ENCODE results near the gene PLSCR3.

Gene PLSCR3

DNA sequence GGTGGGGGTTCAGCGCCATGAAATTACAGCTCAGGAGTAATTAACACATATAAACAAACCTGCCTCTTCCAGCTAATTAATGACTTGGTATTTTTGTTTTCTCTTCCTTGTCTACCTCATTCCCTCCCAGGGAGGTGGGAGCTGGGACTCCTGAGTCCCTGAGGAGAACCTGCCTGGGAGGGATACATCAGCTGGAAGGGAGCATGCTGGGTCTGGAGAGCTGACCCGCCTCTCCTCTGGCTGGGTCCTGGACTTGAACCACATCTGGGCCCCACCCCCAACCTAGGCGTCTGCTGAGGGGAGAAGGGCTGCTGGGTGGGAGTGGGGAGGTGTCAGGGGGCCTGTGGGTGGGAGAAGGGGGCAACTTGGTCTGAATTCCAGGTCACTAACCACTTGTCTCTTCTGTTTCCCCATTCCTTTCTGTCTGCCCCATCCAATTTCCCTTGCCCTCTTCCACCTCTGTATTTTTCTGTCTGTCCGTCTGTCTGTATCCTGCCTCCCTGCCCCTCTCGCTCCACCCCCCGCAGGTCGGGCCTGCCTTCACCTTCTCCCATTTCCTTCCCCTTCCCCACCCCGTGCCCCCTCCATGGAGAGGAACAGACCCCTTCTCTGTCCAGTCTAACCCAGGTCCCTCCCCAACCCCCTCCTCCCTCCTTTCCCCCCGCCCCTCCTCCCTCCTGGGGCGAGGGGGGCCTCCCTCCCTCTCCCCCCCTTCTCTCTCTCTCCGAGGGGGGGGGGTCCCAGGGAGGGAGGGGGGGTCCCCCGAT, 13.3 kb upstream of the PLSCR3 start, which contains the start of gene NLGN2:
Gene NLGN2, plus strand, starts transcription at position 361 of the 767 bp plus-strand sequence. CDS start 411 bp downstream, outside the sequence.
- DNase-seq: no peak
- intact Hi-C loops (cut with DNase I): no loop called here

GRCh38 chr17:7407082-7407481, 12.8 kb upstream of the PLSCR3 start:
- DNase-seq: peak in 1 of 10 donors; percentile 72
- intact Hi-C loops (cut with DNase I): no loop called here

DNA sequence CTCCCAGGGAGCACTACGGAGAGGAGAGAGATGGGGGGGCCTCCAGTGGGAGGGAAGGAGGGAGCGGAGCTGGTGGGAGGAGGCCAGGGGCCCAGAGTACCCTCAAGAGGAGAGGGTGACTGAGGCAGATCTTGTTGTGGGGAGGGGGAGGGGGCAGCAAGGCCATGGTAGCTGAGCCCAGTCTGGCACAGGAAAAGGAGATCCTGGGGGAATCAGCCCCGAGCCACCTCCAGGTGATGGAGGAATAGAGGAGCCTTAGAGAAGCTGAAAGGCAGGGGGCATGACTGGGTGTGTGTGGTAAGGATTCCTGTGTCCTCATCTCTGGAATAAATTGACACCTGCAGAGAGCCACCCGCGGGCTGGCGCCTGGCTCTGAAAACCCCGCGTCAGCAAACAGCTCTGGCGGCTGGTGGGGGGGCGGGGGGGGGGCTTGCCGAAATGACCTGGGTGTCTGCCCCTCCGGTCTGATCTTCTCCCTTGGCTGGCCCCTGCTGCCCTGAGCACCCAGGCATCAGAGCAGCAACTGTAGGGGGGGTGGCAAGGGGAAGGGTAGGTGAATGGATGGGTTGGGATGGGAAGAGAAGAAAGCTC, 12.0 kb upstream of the PLSCR3 start:
- DNase-seq: no peak
- intact Hi-C loops (cut with DNase I): no loop called here

GRCh38 chr17:7405350-7406234, 11.3 kb upstream of the PLSCR3 start:
- no peak for DNase-seq

GRCh38 chr17:7404737-7405349, 10.5 kb upstream of the PLSCR3 start:
- intact Hi-C loops (cut with DNase I): loop anchor here (2.0 to 5.0 kb wide), 3 partner anchors 54 to 282 kb away; partner anchors contain the start of genes POLR2A, TP53 and WRAP53
- DNase-seq: peak in 6 of 10 donors; percentile 38 to 90 (median 81)

More at GRCh38 chr17:7405350-7406234, 11.3 kb upstream of the PLSCR3 start:
- intact Hi-C loops (cut with DNase I): loop anchor here (2.0 kb wide), 2 partner anchors 55 to 79 kb away; partner anchors contain the start of gene POLR2A

GRCh38 chr17:7403977-7404736, 9.8 kb upstream of the PLSCR3 start, which contains the start of gene TMEM256:
Gene TMEM256 (minus strand): TSS chr17:7404097. CDS start chr17:7404084, 13 bp downstream.
- intact Hi-C loops (cut with DNase I): loop anchor here (2.0 to 5.0 kb wide), 3 partner anchors 53 to 283 kb away; partner anchors contain the start of genes POLR2A, TP53 and WRAP53
- peak; percentile 99 to 100 (median 100) for DNase-seq

DNA sequence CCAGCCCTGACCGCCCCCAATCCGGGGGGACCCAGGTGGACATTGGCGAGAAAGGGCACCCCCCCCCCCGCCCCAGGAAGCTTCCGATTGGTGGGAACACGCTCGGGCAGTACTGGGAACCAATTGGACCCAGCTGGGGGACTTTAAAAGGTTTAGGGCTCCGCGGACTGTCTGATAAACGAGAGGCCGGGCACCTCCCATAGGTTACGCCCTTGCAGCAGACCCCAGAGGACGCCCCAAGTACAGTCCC, 9.3 kb upstream of the PLSCR3 start:
- intact Hi-C loops (cut with DNase I): loop anchor here (5.0 kb wide), 1 partner anchor 284 kb away; the partner anchor contains the start of genes TP53 and WRAP53
- no peak for DNase-seq

- intact Hi-C loops (cut with DNase I): loop anchor here (5.0 kb wide), 1 partner anchor 284 kb away; the partner anchor contains the start of genes TP53 and WRAP53
Measured at GRCh38 chr17:7403043-7403726, 8.9 kb upstream of the PLSCR3 start.

GRCh38 chr17:7398612-7399011, 4.3 kb upstream of the PLSCR3 start:
- intact Hi-C loops (cut with DNase I): no loop called here
- peak in 1 of 10 donors; percentile 42 for DNase-seq

More at GRCh38 chr17:7403043-7403726, 8.9 kb upstream of the PLSCR3 start:
- DNase-seq: peak in 1 of 10 donors; percentile 67

DNA sequence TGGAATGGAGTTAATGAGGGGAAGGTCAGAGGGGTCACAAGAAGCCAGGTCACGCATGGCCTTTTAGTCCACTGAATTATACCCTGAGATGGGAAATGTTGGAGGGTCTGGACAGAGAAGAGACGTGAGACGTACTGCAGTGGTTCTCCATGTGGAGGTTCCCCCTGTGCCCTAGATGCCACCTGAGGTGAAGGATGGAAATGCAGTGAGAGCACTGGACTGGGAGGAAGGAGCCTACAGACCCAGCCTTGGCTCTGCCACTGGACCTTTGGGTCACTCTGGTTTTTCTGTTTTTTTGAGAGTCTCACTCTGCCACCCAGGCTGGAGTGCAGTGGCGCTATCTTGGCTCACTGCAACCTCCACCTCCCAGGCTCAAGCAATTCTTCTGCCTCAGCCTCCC, 1.8 kb upstream of the PLSCR3 start:
- intact Hi-C loops (cut with DNase I): no loop called here

GRCh38 chr17:7393613-7394451, 493 bp downstream of the PLSCR3 start:
- intact Hi-C loops (cut with DNase I): loop anchor here (5.0 kb wide), 1 partner anchor 43 kb away; the partner anchor contains the start of genes FGF11 and TMEM102
- DNase-seq: peak in 1 of 10 donors; percentile 82

More for the DNA sequence above, 1.8 kb upstream of the PLSCR3 start:
- no peak for DNase-seq

DNA sequence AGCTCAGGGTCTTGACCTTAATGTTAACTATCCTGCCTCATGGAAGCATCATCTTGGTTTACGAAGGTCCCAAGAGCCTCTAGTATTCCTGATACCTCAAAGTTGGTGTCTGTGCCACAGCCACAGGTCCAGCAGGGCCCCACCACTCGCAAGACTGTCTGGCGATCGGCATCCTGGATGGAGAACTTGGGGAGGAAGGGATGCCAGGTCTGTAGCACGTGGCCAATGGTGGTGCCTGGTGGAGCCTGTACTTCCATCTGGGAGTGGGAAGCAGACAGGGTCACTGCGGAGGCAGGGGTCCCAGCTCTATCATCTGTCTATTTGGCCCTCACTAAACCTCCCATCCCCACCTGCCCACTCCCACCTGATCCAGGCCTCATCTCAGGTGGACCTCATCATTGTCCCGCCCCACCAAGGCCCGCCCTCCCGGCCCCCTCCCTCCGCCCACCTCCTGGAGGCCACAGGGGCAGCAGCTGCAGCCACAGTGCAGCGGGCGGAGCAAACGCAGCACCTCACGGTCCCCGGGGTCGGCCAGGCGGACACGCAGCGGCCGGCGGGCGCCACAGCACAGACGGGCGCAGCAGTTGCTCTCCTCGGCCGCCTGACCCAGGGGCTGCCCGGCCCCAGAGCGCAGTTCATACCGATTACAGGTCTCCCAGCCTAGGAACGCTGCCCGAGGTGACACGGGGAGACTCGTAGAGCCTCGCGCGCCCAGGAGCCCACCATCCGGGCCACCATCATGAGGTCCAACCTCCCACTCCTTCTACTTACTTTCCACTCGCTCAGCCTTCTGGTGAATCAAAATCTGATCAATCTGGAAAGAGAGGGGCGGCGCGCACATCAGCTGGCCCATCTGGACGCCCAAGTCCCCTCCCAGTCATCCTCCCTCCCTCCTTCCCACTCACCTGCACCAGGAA, 1.4 kb downstream of the PLSCR3 start:
- intact Hi-C loops (cut with DNase I): loop anchor here (5.0 kb wide), 1 partner anchor 44 kb away; the partner anchor contains the start of genes FGF11 and TMEM102
- peak in 1 of 10 donors; percentile 78 for DNase-seq

DNA sequence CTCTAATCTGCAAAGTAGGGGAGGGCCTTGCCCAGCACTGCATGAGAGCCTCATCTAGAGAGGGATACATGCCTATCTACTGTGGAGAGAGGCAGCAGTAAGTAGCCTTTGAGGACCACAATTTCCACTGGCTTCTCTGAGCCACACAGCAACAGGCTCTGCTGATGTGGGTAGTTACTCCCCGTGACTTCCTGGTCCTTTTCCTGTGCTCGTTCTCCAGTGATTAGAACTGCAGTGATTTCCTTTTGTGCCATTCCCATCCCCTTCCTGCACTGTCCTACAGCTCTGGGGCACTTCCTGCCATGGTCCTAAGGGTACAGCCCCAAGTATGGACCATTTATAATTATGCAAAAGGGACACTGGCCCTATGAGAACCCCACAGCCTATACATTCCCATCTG, 3.0 kb downstream of the PLSCR3 start:
- intact Hi-C loops (cut with DNase I): loop anchor here (5.0 kb wide), 1 partner anchor 46 kb away; the partner anchor contains the start of genes FGF11 and TMEM102
- peak in 1 of 10 donors; percentile 8 for DNase-seq

DNA sequence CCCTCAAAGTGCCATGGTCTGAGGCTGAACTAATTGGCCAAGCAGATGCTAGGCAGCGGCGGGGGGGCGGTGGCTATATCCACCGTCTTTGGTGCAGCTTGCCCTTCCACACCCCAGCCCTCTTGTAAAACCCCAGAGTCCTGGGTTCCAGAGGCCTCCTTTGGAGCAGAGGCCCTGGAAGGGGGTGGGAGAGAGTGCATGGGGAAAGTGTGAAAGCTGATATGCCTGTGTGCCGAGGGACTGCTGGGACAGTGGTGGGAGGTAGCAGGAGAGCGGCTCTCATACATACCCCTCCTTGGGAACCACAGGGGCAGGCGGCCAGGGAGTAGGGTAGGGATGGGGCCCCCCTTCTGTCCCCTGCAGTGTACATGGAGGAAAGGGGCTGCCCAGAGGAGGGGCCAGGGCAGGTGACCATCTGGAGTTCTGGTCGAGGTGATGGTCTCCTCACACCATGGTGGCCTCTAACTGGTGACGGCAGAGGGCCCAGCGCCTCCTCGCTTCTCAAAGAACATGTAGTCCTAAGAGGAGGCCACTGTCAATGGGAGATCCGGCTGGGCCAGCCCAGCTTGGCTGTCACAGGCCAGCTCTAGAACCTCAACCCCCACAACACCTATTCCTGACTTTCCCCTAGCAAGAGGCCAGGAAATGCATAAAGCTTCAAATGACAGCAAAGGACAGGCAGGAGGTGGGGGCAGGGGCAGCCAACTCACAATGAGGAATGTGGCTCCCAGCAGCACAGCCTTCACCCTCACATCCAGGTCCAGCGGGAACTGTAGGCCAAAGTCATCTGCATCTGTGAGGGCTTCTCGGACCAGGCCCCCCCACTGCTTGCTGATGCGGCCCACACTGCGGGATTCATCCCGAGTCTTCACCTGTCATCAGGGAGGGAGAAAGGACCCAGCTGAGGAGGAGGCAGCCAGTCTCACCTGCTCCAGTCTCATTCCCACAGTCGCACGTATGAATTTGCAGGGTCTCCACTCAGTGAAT, 4.1 kb downstream of the PLSCR3 start:
- peak in 1 of 10 donors; percentile 80 for DNase-seq
- intact Hi-C loops (cut with DNase I): loop anchor here (5.0 kb wide), 2 partner anchors 38 to 47 kb away; partner anchors contain the start of genes FGF11, KCTD11 and TMEM102

DNA sequence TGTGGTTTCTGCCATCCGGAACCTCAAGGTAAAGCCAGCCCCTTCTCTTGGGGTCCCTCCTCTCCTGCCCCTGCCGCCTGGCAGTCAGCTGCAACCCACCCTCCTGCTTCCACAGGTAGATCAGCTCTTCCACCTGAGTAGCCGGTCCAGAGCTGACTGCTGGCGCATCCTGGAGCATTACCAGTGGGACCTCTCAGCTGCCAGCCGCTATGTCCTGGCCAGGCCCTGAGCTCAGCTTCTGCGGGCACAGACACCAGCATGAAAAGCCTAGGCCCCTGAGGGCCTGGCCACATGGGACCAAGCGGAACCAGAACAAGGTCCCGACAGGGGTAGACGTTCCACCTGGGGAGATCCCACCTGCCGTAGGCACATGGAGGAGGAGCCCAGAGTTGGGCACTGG, 5.5 kb downstream of the PLSCR3 start:
- intact Hi-C loops (cut with DNase I): loop anchor here (5.0 kb wide), 1 partner anchor 37 kb away; the partner anchor contains the start of gene KCTD11
- DNase-seq: peak in 1 of 10 donors; percentile 82

Data from posterior cingulate gyrus (tissue), 11 donors.